Measurements from ENCODE around the gene MAP2K6.

DNA sequence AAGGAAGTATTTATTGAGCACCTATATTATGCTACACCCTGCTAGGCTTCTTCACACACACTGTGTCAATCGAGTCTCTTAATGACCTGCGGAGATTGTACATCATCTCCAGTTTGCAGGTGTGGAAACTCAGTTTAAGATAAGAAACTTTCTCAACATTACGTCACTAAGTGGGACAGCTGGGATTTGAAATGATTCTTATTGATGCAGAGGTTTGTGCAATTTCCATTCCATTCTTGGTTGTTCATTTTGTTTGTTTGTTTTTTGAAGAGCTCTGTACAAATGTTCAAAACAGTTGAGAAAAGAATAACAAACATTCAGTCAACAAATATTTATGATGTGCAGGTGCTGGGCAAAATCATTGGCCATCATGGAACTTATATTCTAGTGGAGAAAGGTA, 84.8 kb downstream of the MAP2K6 start:
- TF ChIP-seq, protein P1, sequence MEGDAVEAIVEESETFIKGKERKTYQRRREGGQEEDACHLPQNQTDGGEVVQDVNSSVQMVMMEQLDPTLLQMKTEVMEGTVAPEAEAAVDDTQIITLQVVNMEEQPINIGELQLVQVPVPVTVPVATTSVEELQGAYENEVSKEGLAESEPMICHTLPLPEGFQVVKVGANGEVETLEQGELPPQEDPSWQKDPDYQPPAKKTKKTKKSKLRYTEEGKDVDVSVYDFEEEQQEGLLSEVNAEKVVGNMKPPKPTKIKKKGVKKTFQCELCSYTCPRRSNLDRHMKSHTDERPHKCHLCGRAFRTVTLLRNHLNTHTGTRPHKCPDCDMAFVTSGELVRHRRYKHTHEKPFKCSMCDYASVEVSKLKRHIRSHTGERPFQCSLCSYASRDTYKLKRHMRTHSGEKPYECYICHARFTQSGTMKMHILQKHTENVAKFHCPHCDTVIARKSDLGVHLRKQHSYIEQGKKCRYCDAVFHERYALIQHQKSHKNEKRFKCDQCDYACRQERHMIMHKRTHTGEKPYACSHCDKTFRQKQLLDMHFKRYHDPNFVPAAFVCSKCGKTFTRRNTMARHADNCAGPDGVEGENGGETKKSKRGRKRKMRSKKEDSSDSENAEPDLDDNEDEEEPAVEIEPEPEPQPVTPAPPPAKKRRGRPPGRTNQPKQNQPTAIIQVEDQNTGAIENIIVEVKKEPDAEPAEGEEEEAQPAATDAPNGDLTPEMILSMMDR (IDR thresholded peaks at IDR 0.05), result no peak
- TF ChIP-seq EZH2 (IDR thresholded peaks at IDR 0.05), result no peak
